Hematopoietic multipotent progenitor cell treated with erythropoietin and hydrocortisone succinate and interleukin-3 and kit ligand, for 4 days (in vitro differentiated cells): Measurements from ENCODE around the gene TGFBR2.

Experiments used
- DNase-seq: peaks from one replicate; pipeline ENCODE4 v3.0.0-alpha.2; 2015

The TGFBR2 gene

DNA sequence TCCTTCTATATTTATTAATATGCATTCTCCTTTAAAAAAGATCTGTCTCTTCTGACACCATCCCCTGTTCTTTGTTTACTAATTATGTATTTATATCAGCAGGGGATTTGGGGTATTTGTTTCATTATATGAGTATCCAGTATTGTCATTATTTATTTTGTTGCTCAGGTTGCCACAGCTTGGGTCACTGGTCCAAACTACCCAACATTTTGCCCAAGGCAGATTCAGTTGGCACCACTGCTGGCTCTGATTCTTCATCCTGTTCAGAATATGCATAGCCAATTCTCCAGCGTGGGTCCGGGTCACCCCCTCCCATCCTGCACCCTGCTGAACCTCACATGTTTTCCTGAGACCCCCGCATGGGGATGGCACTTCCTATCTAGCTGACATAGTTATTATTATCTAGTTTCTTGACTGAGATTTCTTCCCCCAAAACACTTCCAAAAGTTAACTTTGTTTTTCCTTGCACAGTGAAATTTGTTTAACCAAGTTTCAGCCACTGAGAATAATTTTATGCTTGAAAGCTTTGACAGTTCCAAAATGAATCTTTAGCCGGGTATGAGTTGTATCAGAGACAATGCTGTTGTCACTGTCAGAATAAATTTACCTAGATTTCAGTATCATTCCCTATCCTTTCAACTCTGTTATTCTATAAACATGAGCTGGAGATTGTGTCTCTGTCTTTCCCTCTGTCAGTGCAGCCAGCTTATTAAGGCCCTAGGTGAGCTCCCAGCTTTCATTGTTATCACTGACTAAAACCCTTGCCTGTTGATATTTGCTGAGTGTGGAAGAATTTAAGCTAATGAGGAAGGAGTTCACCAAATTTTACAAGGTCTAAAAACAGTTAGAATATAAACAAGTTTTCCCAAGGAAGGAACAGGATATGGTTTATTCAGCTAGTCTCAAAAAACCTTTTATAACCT is 70.3 kb downstream of the TGFBR2 start:
- no peak for DNase-seq

DNA sequence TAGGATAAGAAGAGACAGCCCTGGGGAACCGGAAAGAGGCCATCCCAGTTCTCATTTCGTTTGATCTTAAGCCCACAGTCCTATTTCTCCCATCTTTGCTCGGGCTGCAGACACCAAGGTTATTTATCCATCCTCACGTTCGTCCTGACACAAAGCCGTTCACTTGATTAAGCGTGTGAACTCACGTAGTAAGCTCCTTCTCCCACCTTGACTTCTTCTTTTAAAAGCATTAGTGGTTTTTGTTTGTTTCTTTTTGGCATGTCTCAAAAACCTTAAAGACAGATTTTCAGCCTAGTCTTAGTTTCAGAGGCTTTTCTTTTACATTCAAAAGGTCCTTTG is 70.9 kb downstream of the TGFBR2 start:
- no peak for DNase-seq

DNA sequence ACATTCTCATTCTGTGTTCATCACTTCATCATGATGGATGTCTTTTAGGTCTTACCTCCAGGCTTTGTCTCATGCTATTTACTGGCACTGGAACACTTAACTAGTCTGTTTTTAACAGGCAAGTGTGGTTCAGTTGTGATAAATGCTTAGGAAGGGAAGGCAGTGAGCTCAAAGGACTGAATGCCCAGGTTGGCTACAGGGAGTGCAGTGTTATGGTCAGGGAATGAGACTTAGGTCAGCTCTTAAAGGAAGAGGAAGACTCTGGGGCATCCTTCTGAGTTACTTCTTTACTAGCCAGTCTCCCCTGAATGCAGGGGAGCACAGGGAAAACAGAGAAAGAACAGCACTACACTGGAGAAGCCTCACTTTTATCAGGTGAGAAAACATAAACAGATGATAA is 72.6 kb downstream of the TGFBR2 start:
- no peak for DNase-seq

- DNase-seq: no peak
Observed at GRCh38 chr3:30680789-30681648, 74.6 kb downstream of the TGFBR2 start.

DNA sequence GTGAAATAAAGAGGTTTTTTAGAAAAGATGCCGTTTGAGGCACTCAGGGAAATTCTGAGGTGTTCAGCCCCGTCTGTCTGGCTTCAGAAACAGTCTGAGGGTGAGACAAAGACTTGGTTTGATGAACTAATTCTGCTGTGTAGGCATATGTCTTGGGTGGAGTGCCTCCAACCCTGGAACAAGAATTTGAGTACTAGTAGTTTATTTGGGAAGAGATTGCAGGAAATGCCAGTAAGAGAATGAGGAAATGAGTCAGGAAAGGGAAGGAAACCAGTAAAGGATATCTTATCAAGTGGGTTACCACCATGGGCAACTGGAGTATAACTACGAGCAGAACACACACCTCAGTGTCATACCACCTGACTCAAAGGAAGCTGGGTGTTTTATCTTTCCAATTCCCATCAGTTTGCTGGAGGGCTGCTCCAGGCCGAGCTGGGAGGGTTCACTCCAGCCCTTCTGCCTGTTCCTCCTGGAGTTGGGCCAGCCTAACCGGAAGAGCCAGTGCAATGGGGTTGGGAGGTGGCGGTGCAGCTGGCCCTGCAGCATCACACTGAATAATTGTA is 75.3 kb downstream of the TGFBR2 start:
- no peak for DNase-seq

DNA sequence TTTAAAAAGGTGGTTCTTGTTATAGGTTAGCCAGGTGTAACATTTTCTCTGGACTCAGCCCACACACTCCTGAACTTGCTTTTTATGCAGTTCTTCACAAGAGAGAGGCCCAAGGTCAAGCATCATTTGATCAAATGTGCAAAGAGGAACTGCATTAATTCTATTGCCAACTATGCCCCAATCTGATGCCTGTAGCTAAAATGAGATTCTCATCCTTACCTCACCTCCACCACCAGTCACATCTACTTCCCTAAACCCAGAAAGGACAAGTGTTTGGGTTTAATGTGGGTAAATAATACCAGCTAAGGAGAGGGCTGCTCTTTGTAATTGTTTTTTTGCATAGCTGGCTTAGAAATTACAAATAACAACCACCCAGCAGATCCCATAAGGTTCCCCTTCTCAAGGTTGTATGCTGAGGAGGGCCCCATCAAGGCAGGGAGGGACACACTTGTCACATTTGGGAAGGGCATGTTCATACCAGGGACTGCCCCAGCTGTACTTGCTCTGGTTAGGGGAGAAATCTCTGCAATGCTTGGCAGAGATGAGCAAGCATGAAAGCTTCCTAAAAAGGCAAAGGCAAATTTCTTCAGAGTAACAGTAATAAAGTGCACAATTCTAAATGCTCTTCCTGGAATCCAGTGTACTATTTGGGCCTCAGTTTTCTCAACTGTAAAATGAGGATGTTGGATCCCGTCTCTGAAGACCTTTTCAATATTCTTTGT is 76.2 kb downstream of the TGFBR2 start:
- peak; percentile 40 for DNase-seq

DNA sequence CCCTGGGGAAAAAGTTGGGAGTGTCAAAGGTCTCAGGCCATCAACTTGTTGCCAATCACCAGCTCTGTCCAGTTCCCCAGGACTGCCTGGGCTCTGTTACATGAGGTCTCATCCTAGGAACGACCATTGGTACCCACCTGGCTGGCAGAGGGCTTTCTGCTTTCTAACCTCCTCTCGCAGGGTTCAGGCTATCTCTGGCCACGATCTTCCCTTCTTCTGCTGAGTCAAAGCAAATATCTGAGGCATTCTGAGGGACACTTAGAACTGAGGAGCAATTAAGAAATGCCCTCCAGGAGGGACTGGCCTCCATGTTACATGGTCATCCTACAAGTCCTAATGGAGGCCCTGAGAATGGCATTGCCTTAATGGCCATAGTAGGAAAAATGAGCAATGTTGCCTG is 77.4 kb downstream of the TGFBR2 start:
- DNase-seq: no peak

GRCh38 chr3:30684356-30684755 is 78.0 kb downstream of the TGFBR2 start:
- no peak for DNase-seq

- DNase-seq: peak; percentile 31
Observed at GRCh38 chr3:30685267-30685667, 78.9 kb downstream of the TGFBR2 start.

DNA sequence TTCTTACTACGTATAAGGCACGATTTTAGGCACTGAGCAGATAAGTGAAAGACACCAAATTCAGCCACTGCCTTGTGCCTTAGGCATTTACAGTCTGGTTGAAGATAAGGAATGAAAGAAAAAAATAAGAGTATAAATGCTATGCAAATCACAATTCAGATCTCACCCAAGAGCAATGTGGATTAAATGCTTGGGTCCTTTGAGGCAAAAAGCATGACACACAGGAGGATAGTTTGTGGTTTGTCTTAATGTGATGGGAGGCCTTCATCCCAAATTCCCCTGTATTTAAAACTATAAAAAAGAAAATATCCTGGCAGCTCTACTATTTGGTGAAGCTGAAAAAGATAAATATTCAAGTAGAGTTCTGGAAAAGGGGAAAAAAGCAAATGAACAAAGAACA is 79.8 kb downstream of the TGFBR2 start:
- no peak for DNase-seq

DNA sequence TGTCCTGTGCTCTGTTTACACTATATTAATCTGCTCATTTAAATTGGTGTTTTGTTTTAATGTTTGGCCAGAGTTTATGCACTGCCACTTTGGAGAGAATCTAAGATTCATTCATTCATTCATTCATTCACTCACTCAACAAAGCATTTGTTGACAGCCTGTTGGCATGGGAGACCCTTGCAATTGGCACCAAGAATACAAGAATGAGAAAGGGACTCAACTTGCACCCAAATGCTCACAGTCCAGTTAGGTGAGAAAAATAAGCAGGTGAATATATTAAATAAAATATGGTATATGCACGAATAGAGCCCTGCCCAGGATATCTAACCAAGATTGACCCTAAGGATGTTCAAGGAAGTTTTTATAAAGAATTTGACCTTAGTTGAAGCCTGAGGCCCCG is 80.4 kb downstream of the TGFBR2 start:
- DNase-seq: no peak

DNA sequence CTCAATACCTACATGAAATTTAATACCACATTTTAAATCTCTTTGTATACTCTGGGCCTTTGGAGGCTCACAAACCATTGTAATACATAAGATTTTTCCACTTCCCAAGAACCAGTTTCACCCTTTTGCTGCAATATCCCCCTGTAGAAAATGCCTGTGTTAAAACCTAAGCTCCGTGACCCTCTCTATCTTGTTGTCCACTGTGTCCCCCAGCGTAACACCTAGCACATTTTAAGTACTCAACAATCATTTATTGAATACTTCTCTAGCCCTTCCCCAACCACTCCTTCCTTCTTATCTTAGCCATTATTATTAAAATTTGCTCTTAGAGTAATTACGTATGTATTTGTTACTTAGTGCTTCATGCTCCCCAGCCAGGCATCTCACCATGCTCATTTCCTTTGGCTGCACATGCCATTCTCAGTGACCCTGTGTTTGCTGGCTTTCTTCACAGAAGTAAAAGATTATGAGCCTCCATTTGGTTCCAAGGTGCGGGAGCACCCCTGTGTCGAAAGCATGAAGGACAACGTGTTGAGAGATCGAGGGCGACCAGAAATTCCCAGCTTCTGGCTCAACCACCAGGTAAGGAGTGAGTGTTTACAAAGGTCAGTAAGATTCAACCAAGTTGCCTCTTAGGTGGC is 81.6 kb downstream of the TGFBR2 start:
- no peak for DNase-seq

DNA sequence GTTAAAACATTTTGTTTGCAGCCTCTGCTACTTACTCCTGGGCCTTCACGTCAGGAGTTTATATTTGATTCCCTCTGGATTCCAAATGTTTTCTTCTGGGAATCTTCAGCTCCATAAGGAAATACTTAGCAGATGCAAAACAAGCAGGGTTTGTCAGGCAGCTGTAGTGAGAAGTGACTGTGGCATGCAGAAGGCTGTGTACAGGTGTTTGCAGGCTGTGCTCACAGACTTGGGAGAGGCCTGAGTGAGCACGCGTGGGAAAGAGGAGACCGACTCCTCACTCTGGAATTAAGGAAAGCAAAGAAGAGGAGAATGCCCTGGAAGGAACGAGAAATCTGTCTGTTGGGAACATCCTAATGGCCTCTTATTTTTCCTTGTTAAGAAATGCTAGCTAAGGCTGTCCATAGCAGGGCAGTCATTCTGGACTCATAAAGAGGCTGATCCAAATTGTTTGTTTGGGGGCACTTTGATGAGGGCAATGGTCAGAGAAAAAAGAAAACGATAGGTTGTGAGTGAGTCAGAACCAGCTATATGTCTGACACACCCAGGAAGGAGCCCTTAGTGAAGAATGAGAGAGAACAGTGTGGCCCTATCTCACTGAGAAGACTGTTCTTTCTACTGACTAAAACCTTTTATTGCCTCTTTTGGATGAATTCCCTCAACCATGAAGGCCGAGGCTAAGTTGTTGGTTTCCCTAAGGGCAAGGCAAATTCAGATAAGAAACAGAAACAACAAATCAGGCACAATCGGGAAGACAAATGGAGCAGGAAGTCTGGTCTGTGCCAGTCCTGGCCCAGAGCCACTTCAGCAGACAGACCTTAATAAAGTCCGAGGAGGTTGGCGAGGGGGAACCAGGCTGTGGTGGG is 82.6 kb downstream of the TGFBR2 start:
- peak; percentile 67 for DNase-seq

DNA sequence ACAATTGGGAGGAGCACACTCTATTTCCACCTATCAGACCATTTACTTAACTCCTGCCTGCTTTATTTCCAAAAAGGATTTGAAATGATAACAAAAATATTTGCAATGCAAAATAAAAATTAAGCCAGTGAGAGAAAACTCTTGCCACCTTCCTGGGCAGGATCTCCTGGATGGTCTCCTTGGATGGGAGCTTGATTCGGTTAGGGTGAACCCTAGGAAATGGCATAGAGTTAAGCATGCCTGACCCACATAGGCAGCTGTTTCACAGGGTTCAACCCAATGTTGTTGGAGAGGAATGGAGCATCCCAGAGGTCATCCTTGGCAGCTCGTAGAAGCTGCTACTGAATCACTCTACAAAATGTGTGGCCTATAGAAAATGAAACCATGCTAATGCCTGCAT is 83.8 kb downstream of the TGFBR2 start:
- DNase-seq: no peak

GRCh38 chr3:30691249-30691880 is 85.0 kb downstream of the TGFBR2 start:
- no peak for DNase-seq

DNA sequence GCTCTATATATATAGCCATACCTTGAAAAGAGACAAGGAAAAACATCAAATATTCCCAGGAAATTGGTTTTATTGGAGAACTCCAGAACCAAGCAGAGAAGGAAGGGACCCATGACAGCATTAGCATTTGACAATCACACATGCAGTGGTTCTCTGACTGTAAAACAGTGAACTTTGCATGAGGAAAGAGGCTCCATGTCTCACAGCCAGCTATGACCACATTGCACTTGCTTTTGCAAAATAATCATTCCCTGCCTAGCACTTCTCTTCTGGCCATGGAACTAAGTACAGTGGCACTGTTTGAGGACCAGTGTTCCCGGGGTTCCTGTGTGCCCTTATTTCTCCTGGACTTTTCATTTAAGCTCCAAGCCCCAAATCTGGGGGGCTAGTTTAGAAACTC is 85.5 kb downstream of the TGFBR2 start:
- no peak for DNase-seq

GRCh38 chr3:30692498-30693130 is 86.2 kb downstream of the TGFBR2 start:
- no peak for DNase-seq

- DNase-seq: peak; percentile 91
Observed at GRCh38 chr3:30693470-30694120, 87.2 kb downstream of the TGFBR2 start.

DNA sequence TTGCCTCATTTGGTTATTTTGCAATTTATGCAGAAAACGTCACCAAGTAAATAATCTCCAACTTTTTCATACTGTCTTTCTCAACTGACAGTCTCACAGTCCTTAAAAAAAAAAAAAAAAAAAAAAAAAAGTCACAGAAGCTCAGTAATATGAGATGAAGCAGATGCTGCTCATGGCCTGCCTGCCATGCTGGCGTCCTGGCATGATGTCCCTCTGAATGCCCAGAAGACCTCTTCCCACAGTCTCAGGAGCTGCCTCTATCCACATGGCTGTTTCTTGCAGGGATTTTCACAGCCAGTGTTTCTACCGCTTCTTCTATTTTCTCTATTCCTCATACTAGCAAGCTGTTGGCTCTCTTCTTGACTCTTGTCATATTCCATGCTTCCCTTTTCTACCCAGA is 87.7 kb downstream of the TGFBR2 start:
- no peak for DNase-seq

DNA sequence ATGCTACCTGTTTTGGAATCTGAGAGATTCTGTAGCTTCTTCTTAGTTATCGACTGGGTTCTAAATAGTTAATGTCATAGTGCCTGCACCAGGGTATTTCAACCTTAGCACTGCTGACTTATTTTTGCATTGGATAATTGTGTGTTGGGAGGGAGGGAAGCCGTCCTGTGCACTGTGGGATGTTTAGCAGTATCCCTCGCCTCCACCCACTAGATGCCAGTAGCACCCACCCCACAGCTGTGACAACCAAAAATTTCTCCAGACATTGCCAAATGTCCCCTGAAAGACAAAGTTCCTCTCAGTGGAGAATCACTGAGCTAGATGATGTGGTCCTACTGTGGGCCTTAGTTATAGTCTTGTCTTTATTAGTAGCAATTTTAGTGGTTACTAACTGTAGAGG is 88.3 kb downstream of the TGFBR2 start:
- no peak for DNase-seq
